GM19452 (cell line): ENCODE data around the gene NPL.

Experiments
- ATAC-seq: cut with Tn5 transposase; IDR thresholded peaks from one replicate; pipeline ENCODE4 v1.9.1; 2021; ENCODE audit not compliant: unreplicated experiment

The NPL gene

DNA sequence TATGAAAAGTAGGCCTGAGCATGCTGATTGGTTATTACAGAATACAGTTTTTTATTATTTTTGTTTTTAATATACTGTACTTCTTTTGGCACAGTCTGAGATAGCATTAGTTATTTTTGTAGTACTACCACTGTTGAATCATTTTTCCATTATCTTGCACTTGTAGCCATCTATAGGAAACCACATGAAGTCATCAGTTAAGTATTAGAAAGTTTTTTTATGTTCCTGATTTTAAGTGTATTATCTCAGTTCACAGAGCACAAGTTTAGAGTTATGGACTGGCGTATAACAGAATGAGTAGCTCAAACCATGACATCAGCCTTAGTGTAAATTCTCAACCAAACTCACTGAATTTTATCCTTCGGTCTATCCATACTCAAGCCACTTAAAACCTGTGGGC is 72.4 kb downstream of the NPL start:
- ATAC-seq, result no peak

DNA sequence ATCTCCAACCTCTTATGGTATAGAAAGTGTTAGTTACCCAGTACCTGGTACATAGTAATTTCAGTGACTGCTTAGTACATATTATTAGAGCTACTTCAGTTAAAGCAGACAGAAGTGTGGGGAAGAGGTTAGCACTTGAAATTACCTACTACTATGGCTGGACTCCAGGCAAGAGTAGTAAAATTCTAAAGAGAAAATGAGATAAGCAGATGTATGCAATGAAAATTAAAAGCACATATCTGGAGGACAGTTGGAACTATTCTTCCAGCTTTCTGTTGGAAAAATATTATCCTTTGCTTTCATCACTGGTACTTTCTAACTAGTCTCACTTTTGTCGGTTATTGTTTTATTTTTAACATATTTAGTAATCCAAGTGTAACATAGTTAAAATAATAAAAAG is 73.3 kb downstream of the NPL start:
- ATAC-seq, result no peak

DNA sequence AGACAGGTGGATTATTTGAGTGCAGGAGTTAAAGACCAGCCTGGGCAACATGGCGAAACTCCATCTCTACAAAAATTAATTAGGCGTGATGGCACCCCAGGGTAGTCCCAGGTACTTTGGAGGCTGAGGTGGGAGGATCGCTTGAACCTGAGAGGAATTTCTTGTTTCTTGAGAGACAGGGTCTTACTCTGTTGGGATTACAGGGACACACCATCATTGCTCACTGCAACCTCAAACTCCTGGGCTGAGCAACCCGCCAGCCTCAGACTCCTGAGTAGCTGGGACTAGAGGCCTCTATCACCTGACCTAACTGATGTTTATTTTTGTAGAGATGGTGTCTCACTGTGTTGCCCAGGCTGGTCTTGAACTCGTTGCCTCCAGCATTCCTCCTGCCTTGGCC is 74.4 kb downstream of the NPL start:
- ATAC-seq, result no peak

DNA sequence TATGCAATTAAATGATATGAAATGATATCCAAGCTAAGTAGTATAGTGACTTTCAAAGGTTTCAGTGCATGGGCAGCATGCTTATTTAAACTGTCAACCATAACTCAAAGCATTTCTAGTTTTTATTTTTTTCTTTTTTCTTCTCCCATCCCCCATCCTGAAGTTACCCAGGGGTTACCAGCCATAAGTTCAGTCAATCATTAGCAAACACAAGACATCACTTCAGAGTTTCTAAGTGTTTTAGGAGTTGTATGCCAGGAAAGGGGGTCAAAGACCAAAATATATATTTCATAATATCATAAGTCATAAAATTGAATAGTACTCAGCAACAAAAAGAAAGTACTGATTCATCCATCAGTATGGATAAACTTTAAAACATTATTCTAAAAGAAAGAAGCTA is 78.3 kb downstream of the NPL start:
- no peak for ATAC-seq

DNA sequence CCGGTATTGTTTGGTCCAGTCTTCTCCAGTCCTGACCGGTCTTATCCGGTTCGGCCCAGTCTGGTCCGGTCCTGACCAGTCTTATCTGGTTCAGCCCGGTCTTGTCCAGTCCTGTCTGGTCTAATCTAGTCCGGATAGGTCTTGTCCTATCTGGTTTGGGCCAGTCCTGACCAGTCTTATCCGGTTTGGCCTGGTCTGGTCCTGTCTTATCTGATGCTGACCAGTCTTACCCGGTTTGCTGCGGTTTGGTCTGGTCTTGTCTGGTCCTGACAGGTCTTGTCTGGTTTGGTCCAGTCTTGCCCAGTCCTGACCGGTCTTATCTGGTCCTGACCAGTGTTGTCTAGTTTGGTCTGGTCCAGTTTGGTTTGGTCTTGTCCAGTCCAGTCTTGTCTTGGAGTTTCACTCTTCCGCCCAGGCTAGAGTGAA is 79.7 kb downstream of the NPL start:
- ATAC-seq, result no peak

DNA sequence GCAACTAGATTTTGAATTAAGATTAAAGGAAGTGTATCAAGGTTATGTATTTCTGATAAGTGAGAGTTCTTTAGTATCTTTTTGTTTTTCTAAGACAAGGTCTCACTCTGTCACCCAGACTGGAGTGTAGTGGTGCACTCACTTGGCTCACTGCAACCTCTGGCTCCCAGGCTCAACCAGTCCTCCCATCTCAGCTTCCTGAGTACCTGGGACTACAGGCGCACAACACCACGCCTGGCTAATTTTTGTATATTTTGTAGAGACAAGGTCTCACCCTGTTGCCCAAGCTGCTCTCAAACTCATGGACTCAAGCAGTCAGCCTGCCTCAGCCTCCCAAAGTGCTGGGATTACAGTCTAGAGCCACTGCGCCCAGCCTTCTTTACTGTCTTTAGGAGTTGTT is 83.3 kb downstream of the NPL start:
- ATAC-seq, result no peak

DNA sequence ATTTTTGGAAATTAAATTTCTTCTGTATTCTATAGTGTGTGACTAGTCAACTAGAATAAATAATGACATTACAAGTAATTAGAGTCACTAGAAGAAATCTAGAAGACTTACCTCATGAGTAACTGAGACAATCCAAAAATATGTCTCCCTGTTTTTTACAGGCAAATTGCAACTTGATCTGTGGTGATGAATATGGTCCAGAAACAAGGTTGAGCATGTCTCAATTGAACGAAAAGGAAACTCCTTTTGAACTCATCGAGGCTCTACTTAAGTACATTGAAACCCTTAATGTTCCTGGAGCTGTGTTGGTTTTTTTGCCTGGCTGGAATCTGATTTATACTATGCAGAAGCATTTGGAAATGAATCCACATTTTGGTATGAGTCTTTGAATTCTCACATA is 86.3 kb downstream of the NPL start:
- no peak for ATAC-seq

DNA sequence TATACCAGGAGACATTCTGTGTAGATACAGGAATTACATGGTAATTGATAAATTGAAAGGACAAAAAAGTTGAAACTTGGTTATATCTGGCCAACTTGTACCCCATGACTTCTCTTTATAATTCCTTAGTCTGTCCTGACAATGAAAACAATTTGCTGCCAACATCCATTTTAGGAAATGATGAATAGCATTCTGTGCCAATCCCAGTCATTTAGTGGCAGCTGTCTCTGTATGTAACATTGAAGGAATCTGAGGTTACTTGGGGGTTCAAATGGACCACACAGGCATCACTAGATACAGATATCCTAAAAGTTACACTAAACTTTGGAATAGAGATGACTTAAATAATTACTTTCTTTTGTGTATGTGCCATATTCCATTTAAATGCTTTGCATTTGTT is 87.8 kb downstream of the NPL start:
- no peak for ATAC-seq

DNA sequence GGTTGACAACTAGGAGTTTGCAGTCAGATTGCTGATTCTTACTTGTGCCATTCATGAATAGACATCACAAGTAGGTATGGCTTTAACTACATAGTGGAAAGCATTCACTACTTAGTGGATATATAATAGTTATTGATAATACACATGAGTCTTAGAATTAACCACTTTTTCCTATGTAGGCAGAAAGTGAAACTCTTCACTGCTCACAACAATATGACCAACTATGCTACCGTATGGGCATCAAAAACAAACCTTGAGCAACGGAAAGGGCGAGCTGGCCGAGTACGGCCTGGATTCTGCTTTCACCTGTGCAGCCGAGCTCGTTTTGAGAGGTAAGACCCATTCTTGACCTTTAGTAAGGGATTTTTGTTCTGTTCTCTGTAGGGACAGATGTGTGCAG is 88.3 kb downstream of the NPL start:
- no peak for ATAC-seq
